Iris pigment epithelial cell (primary cell): Measurements from ENCODE around the gene RNU1-1.
"Not testable (repeated sequence)": the region's sequence is repeated elsewhere in the genome, so short reads cannot be mapped to it uniquely, and the experiment has no call there.

Source experiments
- DNase-seq: peaks from one replicate; pipeline ENCODE4 v3.0.0-alpha.2; 2011; ENCODE audit warnings: low read depth

The RNU1-1 gene

GRCh38 chr1:16514107-16515055, at the start of gene RNU1-1:
RNU1-1 (minus strand) TSS chr1:16514285.
- DNase-seq: peak; percentile 70

DNA sequence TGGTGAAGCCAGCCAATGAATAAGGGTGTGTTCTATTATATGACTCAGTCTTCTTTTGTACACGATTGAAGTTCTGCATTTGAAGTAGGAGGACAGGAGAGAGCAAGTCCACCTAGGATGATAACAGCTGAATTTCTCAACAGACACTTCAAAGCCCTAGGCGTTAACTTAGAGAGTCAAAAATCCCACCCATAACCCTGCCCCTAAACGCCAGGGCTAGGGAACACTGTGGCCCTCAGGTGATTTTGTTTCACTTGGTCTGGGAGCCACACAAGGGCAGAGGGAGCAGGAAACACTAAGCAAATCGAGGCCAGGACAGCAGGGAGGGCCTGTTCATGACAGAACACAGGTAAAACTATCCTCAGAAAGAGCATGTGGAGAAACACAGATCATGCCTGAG, 47.0 kb upstream of the RNU1-1 start:
- DNase-seq: not testable (repeated sequence)

GRCh38 chr1:16560498-16560897, 46.4 kb upstream of the RNU1-1 start:
- not testable (repeated sequence) for DNase-seq

DNA sequence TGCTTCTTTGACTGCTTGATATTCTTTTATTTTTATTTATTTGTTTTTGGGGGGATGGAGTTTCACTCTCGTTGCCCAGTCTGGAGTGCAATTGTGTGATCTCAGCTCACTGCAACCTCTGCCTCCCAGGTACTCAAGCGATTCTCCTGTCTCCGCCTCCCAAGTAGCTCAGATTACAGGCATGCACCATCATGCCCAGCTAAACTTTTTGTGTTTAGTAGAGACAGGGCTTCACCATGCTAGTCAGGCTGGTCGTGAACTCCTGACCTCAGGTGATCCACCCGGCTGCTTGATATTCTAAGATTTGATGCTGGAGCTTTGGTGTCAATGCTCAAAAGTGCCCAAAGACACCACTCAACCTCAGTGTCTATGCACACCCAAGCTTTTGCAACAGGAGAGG, 45.6 kb upstream of the RNU1-1 start:
- DNase-seq: not testable (repeated sequence)

- DNase-seq: not testable (repeated sequence)
Measured at GRCh38 chr1:16557034-16557433, 42.9 kb upstream of the RNU1-1 start.

DNA sequence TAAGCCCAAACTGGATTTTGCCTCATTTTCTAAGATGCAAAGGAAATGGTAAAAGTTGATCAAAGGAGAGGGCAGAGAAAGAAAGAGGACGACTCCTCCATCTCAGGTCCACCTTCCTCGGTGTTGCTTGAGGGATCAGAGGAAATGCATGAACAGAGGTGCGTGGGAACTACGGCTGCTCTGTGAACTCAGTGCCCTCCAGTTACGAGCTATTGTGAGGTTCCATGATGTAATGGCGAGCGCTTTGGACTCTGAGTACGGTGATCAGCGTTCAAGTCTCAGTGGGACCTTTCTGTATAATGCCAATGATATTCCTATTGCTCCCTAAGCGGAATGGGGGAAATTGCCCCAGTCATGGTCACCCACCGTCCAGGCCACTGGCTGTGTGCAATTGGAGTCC, 39.2 kb upstream of the RNU1-1 start:
- not testable (repeated sequence) for DNase-seq

- DNase-seq: not testable (repeated sequence)
Measured at GRCh38 chr1:16550212-16550918, 36.3 kb upstream of the RNU1-1 start.

- DNase-seq: not testable (repeated sequence)
Measured at GRCh38 chr1:16549545-16549944, 35.5 kb upstream of the RNU1-1 start.

DNA sequence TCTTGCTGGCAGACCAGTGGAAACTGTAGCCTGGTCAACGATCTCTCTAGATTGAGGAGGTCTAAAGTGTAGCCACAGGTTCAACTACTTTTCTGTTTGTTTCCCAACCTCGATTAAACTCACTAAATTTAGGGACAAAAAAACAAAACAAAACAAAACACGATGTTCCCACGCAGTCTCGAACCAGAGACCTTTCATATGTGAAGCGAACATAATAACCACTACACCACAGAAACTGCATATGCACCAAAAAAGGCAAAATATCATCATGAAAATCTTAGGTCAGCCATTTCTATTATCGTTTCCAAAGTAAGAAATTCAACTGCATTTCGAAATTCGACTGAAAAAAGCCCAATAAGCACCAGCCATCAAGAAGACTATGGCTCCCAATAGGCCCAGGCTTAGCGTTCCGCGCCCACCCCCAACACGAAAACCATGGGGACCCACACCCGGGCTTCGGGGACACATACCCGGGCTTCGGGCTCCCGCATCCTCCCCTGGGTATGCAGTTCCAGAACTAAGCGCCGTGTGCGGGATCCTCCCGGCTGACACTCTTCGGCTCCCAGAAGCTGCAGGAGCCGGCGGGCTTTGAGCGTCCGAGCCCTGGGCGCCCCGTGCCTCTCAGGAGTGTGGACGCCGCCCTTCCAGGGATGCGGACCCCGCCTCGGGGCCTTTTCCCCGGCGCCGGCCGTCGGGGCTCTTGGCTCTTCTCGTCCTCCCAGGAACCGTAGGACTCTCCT, 33.6 kb upstream of the RNU1-1 start:
- peak; percentile 6 for DNase-seq

GRCh38 chr1:16545682-16546095, 31.6 kb upstream of the RNU1-1 start:
- DNase-seq: peak; percentile 52

GRCh38 chr1:16540421-16540893, 26.4 kb upstream of the RNU1-1 start:
- DNase-seq: peak; percentile 40

GRCh38 chr1:16537528-16537927, 23.4 kb upstream of the RNU1-1 start:
- not testable (repeated sequence) for DNase-seq

DNA sequence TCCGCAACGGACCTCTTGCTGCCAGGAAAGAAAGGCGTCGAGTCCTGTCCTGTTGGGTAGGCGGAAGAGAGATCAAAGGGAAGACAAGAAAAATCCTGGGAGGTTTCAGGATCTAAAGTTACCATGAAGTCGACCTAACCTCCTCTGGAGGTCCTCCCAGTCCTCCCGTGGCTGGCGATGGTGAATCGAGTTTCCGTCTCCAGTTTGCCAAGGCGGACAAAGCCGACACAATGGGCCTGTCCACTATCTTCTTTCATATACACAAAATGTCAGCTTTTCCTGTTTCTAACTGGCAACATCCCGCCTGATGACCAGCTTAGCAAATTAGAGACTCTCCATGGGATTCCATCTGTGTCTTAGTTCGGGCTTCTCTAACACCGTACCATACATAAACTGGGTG, 22.7 kb upstream of the RNU1-1 start:
- not testable (repeated sequence) for DNase-seq

DNA sequence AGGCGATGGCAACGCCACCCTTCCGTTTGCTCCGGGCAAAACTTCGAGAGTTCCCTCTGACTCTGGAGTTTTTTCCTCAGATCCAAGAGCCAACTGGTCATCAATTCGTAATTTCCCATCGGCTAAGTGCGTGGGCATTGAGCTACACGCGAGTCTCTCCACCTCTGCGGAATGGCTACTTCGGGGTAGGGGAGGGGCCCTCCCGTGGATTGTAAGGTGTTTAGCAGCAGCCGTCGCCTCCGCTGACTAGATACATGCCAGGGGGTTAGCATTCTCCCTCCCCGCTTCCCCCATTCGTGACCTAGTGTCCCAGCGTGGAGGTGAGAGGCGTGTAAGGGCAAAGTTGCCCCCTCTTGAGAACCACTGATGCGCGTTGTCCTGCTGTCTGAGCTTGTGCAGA, 21.8 kb upstream of the RNU1-1 start:
- DNase-seq: not testable (repeated sequence)

GRCh38 chr1:16535487-16535886, 21.4 kb upstream of the RNU1-1 start:
- DNase-seq: peak; percentile 6

DNA sequence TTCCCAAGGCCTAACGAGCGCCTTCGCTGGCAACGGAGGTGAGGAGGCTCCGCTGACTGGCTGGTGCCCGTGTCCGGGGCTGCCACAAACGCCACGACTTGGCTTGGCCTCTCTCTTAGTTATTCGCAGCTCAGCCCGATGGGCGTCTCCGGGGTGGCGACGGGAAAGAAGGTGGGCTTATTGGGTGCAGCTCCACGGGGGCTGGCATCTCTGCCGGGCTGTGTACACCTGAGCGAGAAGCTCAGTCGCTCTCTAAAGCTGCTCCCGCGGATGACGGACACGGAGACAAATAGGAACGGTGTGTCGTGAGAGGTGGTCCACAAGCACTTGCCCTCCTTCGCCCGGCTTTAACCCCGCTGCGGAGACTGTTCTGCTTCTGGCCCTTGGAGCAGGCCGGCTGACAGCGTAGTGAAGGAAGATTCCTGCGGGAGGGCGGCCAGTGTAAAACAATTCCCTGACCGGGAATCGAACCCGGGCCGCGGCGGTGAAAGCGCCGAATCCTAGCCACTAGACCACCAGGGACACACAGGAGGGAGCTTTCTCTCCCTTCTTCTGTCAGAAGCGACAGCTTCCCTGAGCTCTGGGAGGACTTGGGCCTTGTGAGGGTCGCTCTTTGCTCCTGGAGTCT, 20.9 kb upstream of the RNU1-1 start:
- DNase-seq: peak; percentile 65

- not testable (repeated sequence) for DNase-seq
Measured at GRCh38 chr1:16534239-16534828, 20.2 kb upstream of the RNU1-1 start.

- DNase-seq: not testable (repeated sequence)
Measured at GRCh38 chr1:16532235-16532991, 18.3 kb upstream of the RNU1-1 start.

GRCh38 chr1:16528338-16528737, 14.3 kb upstream of the RNU1-1 start:
- DNase-seq: not testable (repeated sequence)

GRCh38 chr1:16525769-16526168, 11.7 kb upstream of the RNU1-1 start:
- not testable (repeated sequence) for DNase-seq
